Stimulated activated naive CD8-positive, alpha-beta T cell treated with anti-CD3 and anti-CD28 coated beads, Interleukin-15, Interleukin-2, amounts not matched to agents 100 U/mL and 50 U/mL, for 24 hours (primary cell): ENCODE results near the gene CAMK2D.

Experiments used
- ATAC-seq: fragments of 150-1000 bp; cut with Tn5 transposase; one replicate; pipeline ENCODE4 v1.10.0; 2021
- DNase-seq: peaks from one replicate; pipeline ENCODE4 v3.0.0; 2021

Gene CAMK2D

GRCh38 chr4:113437129-113437528 is 324.4 kb downstream of the CAMK2D start:
- no peak for ATAC-seq
- no peak for DNase-seq

DNA sequence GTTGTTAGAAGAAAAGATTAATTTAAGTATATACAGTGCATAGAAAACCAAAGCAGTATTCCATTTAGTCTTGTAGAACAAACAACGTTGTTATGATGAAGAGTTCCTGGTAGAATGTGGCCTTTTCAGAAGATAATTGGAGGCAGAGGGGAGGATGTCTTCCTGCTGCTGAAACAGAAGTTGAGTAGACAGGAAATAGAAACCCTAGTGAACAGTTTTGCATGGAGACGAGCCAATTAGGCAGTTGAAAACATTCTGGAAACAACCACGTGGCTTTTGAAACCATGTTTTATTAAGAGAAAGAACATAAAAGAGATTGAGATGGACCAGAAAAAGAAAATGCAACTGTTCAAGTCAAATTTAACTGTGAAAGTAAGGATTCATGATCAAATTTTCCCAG is 325.2 kb downstream of the CAMK2D start:
- DNase-seq (no peak), ATAC-seq (no peak)

- DNase-seq, result no peak
- ATAC-seq, result no peak
Observed at GRCh38 chr4:113435893-113436292, 325.6 kb downstream of the CAMK2D start.

DNA sequence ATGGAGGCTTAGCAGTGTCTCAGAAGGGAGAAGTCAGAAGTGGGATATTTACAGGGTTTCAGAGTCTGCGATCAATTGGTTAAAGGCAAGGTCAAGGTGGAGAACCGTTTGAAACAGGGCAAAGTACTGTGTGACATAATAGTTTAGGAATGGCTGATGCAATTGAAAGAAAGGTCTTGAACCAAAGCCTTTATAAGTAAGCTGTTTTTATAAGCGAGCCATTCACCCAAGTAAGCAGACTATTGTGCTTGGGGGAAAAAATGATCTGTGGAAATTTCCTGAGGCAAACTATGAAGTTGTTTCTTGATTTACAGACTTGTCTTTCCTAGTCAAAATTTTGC is 327.3 kb downstream of the CAMK2D start:
- ATAC-seq (no peak), DNase-seq (no peak)

GRCh38 chr4:113433536-113434246 is 327.8 kb downstream of the CAMK2D start:
- ATAC-seq (no peak), DNase-seq (no peak)

GRCh38 chr4:113433116-113433515 is 328.4 kb downstream of the CAMK2D start:
- DNase-seq (no peak), ATAC-seq (no peak)

DNA sequence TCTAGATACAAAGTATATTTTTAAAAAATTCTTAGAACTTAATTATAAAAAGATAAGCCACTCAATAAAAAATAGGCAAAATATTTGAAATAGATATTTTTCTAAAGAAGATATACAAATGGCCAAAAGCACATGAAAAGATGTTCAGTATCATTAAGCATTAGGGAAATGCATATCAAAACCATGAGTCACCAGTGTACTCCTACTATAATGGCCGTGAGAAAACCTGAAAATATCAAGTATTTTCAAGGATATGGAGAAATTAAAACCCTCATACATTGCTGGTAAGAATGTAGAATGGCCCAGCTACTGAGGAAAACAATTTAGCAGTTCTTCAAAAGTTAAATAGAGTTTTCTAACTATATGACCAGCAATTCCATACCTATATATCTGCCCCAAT is 337.9 kb downstream of the CAMK2D start:
- DNase-seq (no peak), ATAC-seq (no peak)

DNA sequence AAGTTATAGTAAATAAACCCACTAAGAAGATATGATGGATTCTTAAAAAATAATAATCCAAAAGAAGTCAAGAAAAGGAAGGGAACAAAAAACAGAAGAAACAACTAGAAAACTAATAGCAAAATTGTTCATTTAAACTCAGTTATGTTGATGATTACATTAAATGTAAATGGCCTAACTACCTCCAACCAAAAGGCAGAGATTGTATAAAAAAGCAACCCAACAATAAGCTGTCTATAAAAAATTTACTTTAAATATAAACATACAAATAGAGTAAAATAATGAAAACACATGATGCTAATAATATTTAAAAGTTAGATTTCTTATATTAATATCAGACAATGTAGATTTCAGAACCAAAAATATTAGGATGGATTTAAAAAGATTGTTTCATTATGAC is 340.6 kb downstream of the CAMK2D start:
- no peak for ATAC-seq
- DNase-seq, result no peak

GRCh38 chr4:113419631-113420030 is 341.9 kb downstream of the CAMK2D start:
- DNase-seq (no peak), ATAC-seq (no peak)

DNA sequence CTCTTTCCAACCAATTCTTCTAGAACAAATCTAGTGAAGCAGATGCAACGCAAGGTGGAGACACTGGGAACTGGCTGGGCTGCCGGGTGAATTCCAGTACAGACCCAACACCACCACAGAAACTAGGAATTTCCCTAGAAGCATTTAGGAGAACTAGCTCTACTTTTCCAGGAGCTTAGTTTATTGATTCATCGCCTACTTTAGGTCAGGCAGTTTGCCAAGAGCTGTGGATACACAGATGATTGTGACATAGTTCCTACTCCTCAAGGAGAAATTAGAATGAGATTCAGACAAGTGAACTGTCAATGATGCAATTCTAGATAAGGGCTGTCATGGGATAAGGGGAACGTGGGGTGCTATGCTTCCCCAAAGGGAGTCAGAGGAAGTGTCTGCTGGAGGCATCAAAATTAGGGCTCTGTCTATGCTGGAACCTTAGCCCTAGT is 350.0 kb downstream of the CAMK2D start:
- DNase-seq, result no peak
- no peak for ATAC-seq

GRCh38 chr4:113410686-113411085 is 350.9 kb downstream of the CAMK2D start:
- no peak for DNase-seq
- no peak for ATAC-seq

DNA sequence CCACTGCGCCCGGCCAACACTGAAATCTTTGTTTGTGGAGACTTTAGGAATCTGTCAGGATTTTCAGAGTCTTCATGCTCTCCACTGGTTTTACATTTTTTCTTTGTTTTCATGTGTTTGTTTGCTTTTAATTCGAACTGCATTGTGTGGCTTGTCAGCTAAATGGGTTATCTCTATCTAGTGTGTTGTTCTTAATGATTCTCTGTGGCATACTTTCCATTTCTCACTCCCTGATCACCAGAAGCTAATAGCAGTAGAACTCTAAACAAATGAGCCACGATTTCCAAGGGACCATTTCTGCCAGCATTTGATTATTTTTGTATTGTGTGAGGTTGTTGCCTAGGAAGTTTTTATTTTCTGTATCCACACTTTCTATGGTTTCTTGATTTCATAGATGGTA is 352.4 kb downstream of the CAMK2D start:
- ATAC-seq (no peak), DNase-seq (no peak)

DNA sequence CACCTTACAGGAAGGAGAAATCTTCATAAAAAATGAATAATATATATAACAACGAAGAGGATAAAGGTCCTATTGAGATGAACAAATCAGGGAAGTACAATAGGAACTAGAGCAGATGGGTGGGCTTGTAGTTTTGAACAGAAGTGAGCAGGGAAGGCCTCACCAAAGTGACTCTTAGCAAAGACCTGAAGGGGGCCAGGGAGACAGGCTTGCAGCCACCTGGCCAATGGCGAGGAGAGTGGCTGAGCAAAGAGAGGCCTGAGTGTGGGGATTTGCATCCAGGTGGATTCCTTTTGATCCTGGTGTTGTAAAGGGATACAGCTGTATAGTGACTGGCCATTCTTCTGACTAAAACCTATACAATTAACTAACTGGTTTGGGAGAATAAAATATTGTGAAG is 354.1 kb downstream of the CAMK2D start:
- ATAC-seq (no peak), DNase-seq (no peak)

GRCh38 chr4:113406723-113407016 is 354.9 kb downstream of the CAMK2D start:
- DNase-seq, result no peak
- no peak for ATAC-seq

GRCh38 chr4:113405874-113406722 is 355.4 kb downstream of the CAMK2D start:
- ATAC-seq, result no peak
- DNase-seq, result no peak

- DNase-seq, result no peak
- no peak for ATAC-seq
Observed at GRCh38 chr4:113404841-113405240, 356.7 kb downstream of the CAMK2D start.

DNA sequence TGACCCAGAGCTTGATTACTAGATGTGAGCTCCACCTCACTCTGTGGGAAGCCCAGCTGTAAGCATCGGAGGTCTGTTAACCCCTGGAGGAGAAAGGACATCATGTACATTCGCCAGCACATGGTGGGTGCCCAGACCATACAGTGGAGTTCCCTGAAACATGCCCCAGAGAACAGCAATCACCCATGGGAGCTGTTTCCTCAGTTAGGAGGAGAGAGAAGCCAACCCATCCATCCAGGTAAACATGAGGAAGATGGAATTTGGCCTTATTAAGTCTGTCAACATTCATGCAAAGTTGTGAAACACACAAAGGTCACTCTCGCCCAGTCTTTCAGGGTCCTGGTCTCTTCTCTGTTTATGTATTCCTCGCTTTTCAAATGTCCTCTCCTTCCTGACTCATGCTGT is 357.4 kb downstream of the CAMK2D start:
- DNase-seq (no peak), ATAC-seq (no peak)
